Panc1 (cell line): ENCODE measurements around the gene KLK8. TPM values are rescaled to one million over a fixed set of nuclear protein-coding genes. Genes with fewer than 3 reads are reported as not detected.

Experiments used
- ATAC-seq: fragments of 200-7000 bp; cut with Tn5 transposase; 2 replicates; pipeline ENCODE4 v1.9.1; 2020; ENCODE audit warnings: mild to moderate bottlenecking, moderate library complexity
- BruUV-seq: library from RNA; stranded (reverse); fragments of 400-500 nt; replicated peaks from 2 replicates; lab custom pipeline; 2021; lab: Mats Ljungman, UMichigan
- CTCF ChIA-PET: fragments of 300-600 bp; sonication (Branson Sonifier 250); formaldehyde crosslinking; loops from one replicate; lab custom pipeline; 2022; ENCODE audit warnings: antibody characterized with exemption; lab: Charles Lee
- POLR2A ChIA-PET: fragments of 300-600 bp; sonication (Branson Sonifier 250); formaldehyde crosslinking; loops from one replicate; lab custom pipeline; 2022; ENCODE audit warnings: antibody characterized with exemption; lab: Charles Lee
- DNase-seq: peaks from one replicate; pipeline ENCODE4 v3.0.0-alpha.2; 2010; ENCODE audit warnings: low read depth, low spot score
- H3K27ac ChIP-seq: 2 replicates; pipeline ENCODE4 v1.5.1; 2011; ENCODE audit warnings: mild to moderate bottlenecking, low read length, inconsistent platforms
- H3K27me3 ChIP-seq: fragments of 200-500 bp; sonication (Bioruptor generic); 2 replicates; pipeline ENCODE4 v1.6.0; 2014; ENCODE audit warnings: low read length, inconsistent platforms; ENCODE audit not compliant: control insufficient read depth, insufficient read depth
- H3K36me3 ChIP-seq: fragments of 200-500 bp; sonication (Bioruptor generic); 2 replicates; pipeline ENCODE4 v1.5.1; 2014; ENCODE audit warnings: inconsistent platforms, mild to moderate bottlenecking, low read length, moderate library complexity; ENCODE audit not compliant: control insufficient read depth, insufficient read depth
- H3K4me1 ChIP-seq: 2 replicates; pipeline ENCODE4 v1.5.1; 2011; ENCODE audit warnings: inconsistent platforms, mild to moderate bottlenecking, low read length, moderate library complexity; ENCODE audit not compliant: control insufficient read depth, insufficient read depth
- H3K4me3 ChIP-seq, 2 experiments: 2 replicates each; pipeline ENCODE4 v1.5.1; 2011 to 2012; ENCODE audit warnings: low read depth in 2 of 2, low read length in 2 of 2, mild to moderate bottlenecking in 2 of 2, inconsistent platforms in 1 of 2, moderate library complexity in 1 of 2
- H3K9me3 ChIP-seq: fragments of 200-500 bp; sonication (Bioruptor generic); 2 replicates; pipeline ENCODE4 v1.5.1; 2014; ENCODE audit warnings: low read depth, mild to moderate bottlenecking, inconsistent platforms, low read length, moderate library complexity; ENCODE audit not compliant: control insufficient read depth, insufficient read depth
- CTCF ChIP-seq: fragments of 450-650 bp; IDR thresholded peaks from 2 replicates; pipeline ENCODE4 v1.5.1; 2017; ENCODE audit warnings: mild to moderate bottlenecking
- POLR2AphosphoS5 ChIP-seq: IDR thresholded peaks from 2 replicates; pipeline ENCODE4 v1.6.1; 2012; ENCODE audit warnings: mild to moderate bottlenecking, low read depth, low read length, moderate library complexity
- REST ChIP-seq, 2 experiments: IDR thresholded peaks; 2 replicates each; pipeline ENCODE4 v1.6.1; 2011 to 2012; ENCODE audit warnings: low read depth in 2 of 2, control low read depth in 1 of 2, low read length in 1 of 2, mild to moderate bottlenecking in 1 of 2, moderate library complexity in 1 of 2; ENCODE audit not compliant: insufficient read depth in 1 of 2
- SIN3A ChIP-seq: IDR thresholded peaks from 2 replicates; pipeline ENCODE4 v1.6.1; 2012; ENCODE audit warnings: low read depth, mild to moderate bottlenecking, low read length, moderate library complexity, borderline replicate concordance; ENCODE audit not compliant: insufficient read depth
- TCF7L2 ChIP-seq: IDR thresholded peaks from 2 replicates; pipeline ENCODE4 v1.6.1; 2011; ENCODE audit warnings: mild to moderate bottlenecking, low read depth, low read length, inconsistent platforms
- in situ Hi-C: cut with HindIII; loops from 2 replicates; pipeline ENCODE4 v1.10.0; 2016; ENCODE audit warnings: low sequenced_read_pairs, low pct_unique_long_range_greater_than_20kb
- intact Hi-C: fragments of 100-400 bp; cut with micrococcal nuclease; formaldehyde crosslinking; loops from one replicate; pipeline ENCODE4 v1.10.0; 2022; ENCODE audit not compliant: unreplicated experiment
- total RNA-seq: library from RNA; stranded (reverse); gene quantifications from one replicate; pipeline ENCODE4 v1.2.1, GENCODE V29; 2021; ENCODE audit not compliant: unreplicated experiment

KLK8 gene
- total RNA-seq, 1 experiment from 2014 or later: not detected

- BruUV-seq: no TSS peak
- Histone ChIP-seq H3K4me1 (no peaks in the 10 kb centered on the region), H3K4me3 (no peak within 1 kb of the TSS), H3K36me3 (no peaks in the 10 kb centered on the region), H3K27me3 (no peaks in the 10 kb centered on the region), H3K9me3 (no peaks in the 10 kb centered on the region), H3K27ac (no peak within 1 kb of the TSS)
- in situ Hi-C loops: no loop called here
- intact Hi-C loops: no loop called here
- ATAC-seq: peak; percentile 56; the same call in 1 of the 2 replicates
- ChIA-PET POLR2A (no interaction called here), CTCF (interaction anchor here (0.7 kb wide), 1 partner anchor 154 kb away, joined by 3 read pairs; no protein-coding TSS in a partner anchor)
- TF ChIP-seq POLR2AphosphoS5: no peak
- DNase-seq: no peak
These were observed 32.0 kb downstream of the KLK8 start, which contains the start of gene KLK6 for GRCh38 chr19:50969413-50969760. KLK6 (minus strand) TSS chr19:50969591; CDS start chr19:50968104, 1,487 bp downstream.

GRCh38 chr19:50968716-50969412 lies 32.5 kb downstream of the KLK8 start:
- CTCF ChIA-PET: interaction anchor here (0.7 kb wide), 1 partner anchor 154 kb away, joined by 3 read pairs; no protein-coding TSS in a partner anchor
- Histone ChIP-seq H3K4me3 (no peak overlapping the region), H3K27me3 (no peaks in the 10 kb centered on the region), H3K27ac (no peak overlapping the region), H3K36me3 (no peaks in the 10 kb centered on the region), H3K4me1 (no peaks in the 10 kb centered on the region), H3K9me3 (no peaks in the 10 kb centered on the region)
- POLR2A ChIA-PET: no interaction called here
- no peak for TF ChIP-seq CTCF
- in situ Hi-C loops (no loop called here), intact Hi-C loops (no loop called here)
- ATAC-seq: no peak
- no TSS peak for BruUV-seq
- no peak for DNase-seq

- no TSS peak for BruUV-seq
- ATAC-seq: no peak
- in situ Hi-C loops: no loop called here
- Histone ChIP-seq H3K4me1 (no peaks in the 10 kb centered on the region), H3K27ac (no peak overlapping the region), H3K4me3 (no peak overlapping the region), H3K36me3 (no peaks in the 10 kb centered on the region), H3K9me3 (no peaks in the 10 kb centered on the region), H3K27me3 (no peaks in the 10 kb centered on the region; the same call in 1 of the 2 replicates)
- intact Hi-C loops: no loop called here
- TF ChIP-seq REST (IDR thresholded peaks at IDR 0.05; ENCODE audit: insufficient read depth in 1 of 2, low read depth in 2 of 2, low read length in 1 of 2) (no peak), CTCF (no peak), SIN3A (no peak), POLR2AphosphoS5 (no peak), TCF7L2 (no peak)
- ChIA-PET POLR2A (no interaction called here), CTCF (no interaction called here)
- DNase-seq: no peak
These were observed 33.3 kb downstream of the KLK8 start for GRCh38 chr19:50967929-50968715.
